ENCODE measurements around the gene ARPC5. TPM values are rescaled to one million over a fixed set of nuclear protein-coding genes. Genes with fewer than 3 reads are reported as not detected.

Gene ARPC5
- total and polyA plus RNA-seq, 2 of the 8 experiments (the other 6 are each of a cell fraction or from before 2014, with no cell fraction given): 24.0 to 60.8 TPM

GRCh38 chr1:183597656-183598347 is 37.8 kb downstream of the ARPC5 start:
- FAIRE-seq: no peak
- no peak overlapping the region for H3K9ac ChIP-seq (replicated peaks in 1 of 4; ENCODE audit: extremely low read depth in 1 of 4, low read depth in 3 of 4, low read length in 3 of 4)
- TF ChIP-seq KDM1A (IDR thresholded peaks at IDR 0.05; ENCODE audit: borderline replicate concordance, low read length) (no peak), SP1 (IDR thresholded peaks at IDR 0.05; ENCODE audit: low read depth, low read length) (no peak), KDM4A (IDR thresholded peaks at IDR 0.05; ENCODE audit: low read depth, low read length, severe bottlenecking) (no peak), POU5F1 (IDR thresholded peaks at IDR 0.05; ENCODE audit: low read depth, low read length) (no peak), TEAD4 (IDR thresholded peaks at IDR 0.05; ENCODE audit: low read depth, low read length) (no peak), RAD21 (IDR thresholded peaks at IDR 0.05 in 1 of 2, conservative IDR thresholded peaks at IDR 0.05 in 1 of 2; ENCODE audit: low read depth in 2 of 2, low read length in 2 of 2) (no peak), HDAC2 (IDR thresholded peaks at IDR 0.05; ENCODE audit: borderline replicate concordance in 1 of 2, low read depth in 2 of 2, low read length in 2 of 2) (no peak), ATF2 (IDR thresholded peaks at IDR 0.05; ENCODE audit: low read length) (no peak), BCL11A (IDR thresholded peaks at IDR 0.05; ENCODE audit: low read depth in 2 of 2, low read length in 2 of 2) (no peak), RNF2 (IDR thresholded peaks at IDR 0.05; ENCODE audit: borderline replicate concordance, low read depth, low read length, missing control alignments, poor library complexity, severe bottlenecking) (no peak)

More at GRCh38 chr1:183597656-183598347, 37.8 kb downstream of the ARPC5 start:
- Histone ChIP-seq H3K36me3 (ENCODE audit: control insufficient read depth in 2 of 4, insufficient read depth in 4 of 4, low read length in 3 of 4) (no peaks in the 10 kb centered on the region), H2BK15ac (ENCODE audit: low read length) (no peak overlapping the region), H3K4me3 (ENCODE audit: extremely low read depth in 1 of 4, insufficient read depth in 2 of 4, low read depth in 3 of 4, low read length in 4 of 4) (no peak overlapping the region), H3K18ac (ENCODE audit: extremely low read depth, low read length) (no peak overlapping the region), H2BK5ac (ENCODE audit: low read depth, low read length) (no peak overlapping the region), H4K91ac (replicated peaks; ENCODE audit: insufficient read length, low read length) (no peak overlapping the region), H3K23ac (ENCODE audit: insufficient read length) (no peak overlapping the region), H3K27ac (ENCODE audit: low read depth, low read length) (no peak overlapping the region), H3K4me1 (replicated peaks in 1 of 4; ENCODE audit: control insufficient read depth in 3 of 4, insufficient read depth in 4 of 4, low read length in 3 of 4) (no peaks in the 10 kb centered on the region; a peak in 1 of 7 replicates), H4K5ac (ENCODE audit: insufficient read length, low read depth, low read length) (no peak overlapping the region), H3K4me2 (ENCODE audit: insufficient read depth in 1 of 2, low read depth in 2 of 2, low read length in 2 of 2) (no peak overlapping the region), H2BK120ac (replicated peaks; ENCODE audit: low read depth, low read length) (no peak overlapping the region), H3K79me1 (ENCODE audit: low read depth, low read length) (no peaks in the 10 kb centered on the region), H3K56ac (replicated peaks; ENCODE audit: insufficient read length, low read depth, low read length) (no peak overlapping the region), H2AFZ (ENCODE audit: low read length) (no peak overlapping the region), H3K23me2 (ENCODE audit: low read depth, low read length) (no peaks in the 10 kb centered on the region), H2AK5ac (ENCODE audit: low read depth, low read length) (no peak overlapping the region), H3K4ac (replicated peaks; ENCODE audit: insufficient read length, low read depth, low read length) (no peak overlapping the region), H3K79me2 (ENCODE audit: control insufficient read depth in 1 of 2, insufficient read depth in 2 of 2, low read length in 2 of 2) (no peaks in the 10 kb centered on the region), H2BK12ac (ENCODE audit: low read depth, low read length) (no peak overlapping the region), H3K14ac (ENCODE audit: insufficient read length) (no peak overlapping the region), H3K9me3 (ENCODE audit: insufficient read depth in 2 of 2, low read depth in 1 of 2, low read length in 1 of 2) (no peaks in the 10 kb centered on the region), H3K27me3 (replicated peaks in 1 of 4; ENCODE audit: control insufficient read depth in 3 of 4, extremely low read depth in 1 of 4, insufficient read depth in 3 of 4, low read length in 3 of 4) (no peaks in the 10 kb centered on the region; a peak in 1 of 7 replicates), H4K8ac (ENCODE audit: extremely low read depth, insufficient read depth, low read length) (no peak overlapping the region; the same call in 1 of the 2 replicates), H4K20me1 (replicated peaks in 1 of 2; ENCODE audit: control insufficient read depth in 1 of 2, insufficient read depth in 2 of 2, low read length in 2 of 2) (no peaks in the 10 kb centered on the region), H2BK20ac (ENCODE audit: low read length) (no peak overlapping the region)
- CTCF ChIA-PET (ENCODE audit: partially characterized antibody): interaction anchor here (0.6 to 1.4 kb wide), 5 partner anchors 9 to 1326 kb away, joined by 3 to 4 read pairs (median 3); no protein-coding TSS in a partner anchor
- 82% methylated on average over 5 of the region's 5 CpGs; no CpG with 5 or more reads in 1 of the 2 experiments for WGBS, 2 experiments (ENCODE audit: extremely low coverage in 1 of 2, insufficient coverage in 1 of 2, insufficient read length in 1 of 2, insufficient replicate concordance in 2 of 2, low coverage in 1 of 2, low lambda C conversion rate in 2 of 2, missing lambda C conversion rate in 1 of 2)
- POLR2A ChIA-PET (ENCODE audit: partially characterized antibody): no interaction called here
- no peak for DNase-seq (ENCODE audit: low read depth in 1 of 2, low spot score in 2 of 2)
